Testis (tissue), 2 donors: ENCODE results near the gene ZBTB20.

Source experiments
- CTCF ChIP-seq, 3 experiments: fragments of 450-650 bp in 2 of 3; fragments of 200-600 bp in 1 of 3; sonication (generic) in 1 of 3; IDR thresholded peaks; one replicate each; pipeline ENCODE4 v1.5.1; 2016 to 2019; ENCODE audit warnings: antibody characterized with exemption in 3 of 3, mild to moderate bottlenecking in 2 of 3, moderate library complexity in 1 of 3
- POLR2A ChIP-seq: fragments of 450-650 bp; IDR thresholded peaks from one replicate; pipeline ENCODE4 v1.6.1; 2017; ENCODE audit warnings: antibody characterized with exemption, mild to moderate bottlenecking, moderate library complexity

- TF ChIP-seq CTCF (IDR thresholded peaks at IDR 0.05) (no peak), POLR2A (no peak)
Measured at GRCh38 chr3:114332342-114333179, 814.5 kb downstream of the ZBTB20 start.
